ENCODE data around the gene ELFN2. TPM values are rescaled to one million over a fixed set of nuclear protein-coding genes. Genes with fewer than 3 reads are reported as not detected.
"Not testable (repeated sequence)": the region's sequence is repeated elsewhere in the genome, so short reads cannot be mapped to it uniquely, and the experiment has no call there.

Gene ELFN2
- total RNA-seq, 1 donor from 2014 or later, result not detected

- DNase-seq (no peak), ATAC-seq (ENCODE audit: low read depth) (no peak)
- H3K36me3 Mint-ChIP-seq (ENCODE audit: low read depth), result no peaks in the 10 kb centered on the region
- no peaks in the 10 kb centered on the region for H3K4me1 Mint-ChIP-seq
- ChIA-PET POLR2A (no interaction called here), CTCF (no interaction called here)
- H3K27me3 Mint-ChIP-seq, result peaks cover 5% of the 10 kb centered on the region
- TF ChIP-seq CTCF (IDR thresholded peaks at IDR 0.05), result no peak
- intact Hi-C loops (cut with micrococcal nuclease), result no loop called here
- H3K4me3 Mint-ChIP-seq, result no peak overlapping the region
- no peak overlapping the region for H3K27ac Mint-ChIP-seq
- no peaks in the 10 kb centered on the region for H3K9me3 Mint-ChIP-seq
These were observed 25.7 kb downstream of the ELFN2 start for GRCh38 chr22:37401401-37402183.

GRCh38 chr22:37400719-37401118 lies 26.6 kb downstream of the ELFN2 start:
- TF ChIP-seq CTCF (IDR thresholded peaks at IDR 0.05), result no peak
- DNase-seq (no peak), ATAC-seq (ENCODE audit: low read depth) (no peak)
- ChIA-PET CTCF (no interaction called here), POLR2A (no interaction called here)
- Mint-ChIP-seq H3K4me1 (no peaks in the 10 kb centered on the region), H3K9me3 (no peaks in the 10 kb centered on the region), H3K27ac (no peak overlapping the region), H3K4me3 (no peak overlapping the region), H3K36me3 (ENCODE audit: low read depth) (no peaks in the 10 kb centered on the region), H3K27me3 (peaks cover 8% of the 10 kb centered on the region)
- intact Hi-C loops (cut with micrococcal nuclease), result no loop called here

GRCh38 chr22:37399457-37399856 lies 27.8 kb downstream of the ELFN2 start:
- H3K4me1 Mint-ChIP-seq; H3K36me3 Mint-ChIP-seq (ENCODE audit: low read depth); H3K27me3 Mint-ChIP-seq; POLR2A ChIA-PET; H3K9me3 Mint-ChIP-seq; H3K27ac Mint-ChIP-seq; DNase-seq; intact Hi-C loops (cut with micrococcal nuclease); CTCF ChIA-PET; H3K4me3 Mint-ChIP-seq; ATAC-seq (ENCODE audit: low read depth): not testable (repeated sequence)

GRCh38 chr22:37397226-37397625 lies 30.1 kb downstream of the ELFN2 start:
- H3K27me3 Mint-ChIP-seq, result peaks cover 8% of the 10 kb centered on the region
- intact Hi-C loops (cut with micrococcal nuclease), result no loop called here
- H3K36me3 Mint-ChIP-seq (ENCODE audit: low read depth), result no peaks in the 10 kb centered on the region
- no peak for DNase-seq
- no peaks in the 10 kb centered on the region for H3K9me3 Mint-ChIP-seq
- no peaks in the 10 kb centered on the region for H3K4me1 Mint-ChIP-seq
- CTCF ChIA-PET, result no interaction called here
- no peak for TF ChIP-seq CTCF (IDR thresholded peaks at IDR 0.05)
- POLR2A ChIA-PET, result no interaction called here
- H3K27ac Mint-ChIP-seq, result no peak overlapping the region
- ATAC-seq (ENCODE audit: low read depth), result no peak
- H3K4me3 Mint-ChIP-seq, result no peak overlapping the region

GRCh38 chr22:37396488-37397084 lies 30.7 kb downstream of the ELFN2 start:
- DNase-seq (no peak), ATAC-seq (ENCODE audit: low read depth) (no peak)
- ChIA-PET CTCF (no interaction called here), POLR2A (no interaction called here)
- Mint-ChIP-seq H3K36me3 (ENCODE audit: low read depth) (no peaks in the 10 kb centered on the region), H3K4me1 (no peaks in the 10 kb centered on the region), H3K27me3 (peaks cover 8% of the 10 kb centered on the region), H3K27ac (no peak overlapping the region), H3K9me3 (no peaks in the 10 kb centered on the region), H3K4me3 (no peak overlapping the region)
- intact Hi-C loops (cut with micrococcal nuclease), result no loop called here
- no peak for TF ChIP-seq CTCF (IDR thresholded peaks at IDR 0.05)
